HCT116 (cell line): ENCODE results near the gene TSPAN14. TPM values are rescaled to one million over a fixed set of nuclear protein-coding genes. Genes with fewer than 3 reads are reported as not detected.

ENCODE experiments used
- ATAC-seq: fragments of 200-7000 bp; cut with Tn5 transposase; 2 replicates; pipeline ENCODE4 v1.9.1; 2020; ENCODE audit warnings: mild to moderate bottlenecking, moderate library complexity
- BruUV-seq: library from RNA; stranded (reverse); fragments of 400-500 nt; replicated peaks from 2 replicates; lab custom pipeline; 2021; lab: Mats Ljungman, UMichigan
- CTCF ChIA-PET: fragments of 300-600 bp; sonication (Branson Sonifier 250); formaldehyde crosslinking; loops from one replicate; lab custom pipeline; 2021; ENCODE audit warnings: antibody characterized with exemption; lab: Charles Lee
- POLR2A ChIA-PET: fragments of 300-600, 350-600 bp; sonication (Branson Sonifier 250); formaldehyde crosslinking; loops from one replicate; lab custom pipeline; 2021; ENCODE audit warnings: antibody characterized with exemption; lab: Charles Lee
- RAD21 ChIA-PET, 2 experiments: fragments of 300-600 bp; sonication (Branson Sonifier 250); formaldehyde crosslinking; loops; one replicate each; lab custom pipeline; 2023; ENCODE audit warnings: low total read pairs in 2 of 2; ENCODE audit not compliant: uncharacterized antibody in 2 of 2, unreplicated experiment in 2 of 2, low non-redundant PET in 1 of 2; lab: Charles Lee
- DNase-seq: peaks from one replicate; pipeline ENCODE4 v3.0.0-alpha.2; 2010; ENCODE audit warnings: low read depth, low spot score
- H2AFZ ChIP-seq: fragments of 200-600 bp; shearing (Covaris generic), sonication (generic); 2 replicates; pipeline ENCODE4 v1.6.1; 2017; ENCODE audit warnings: low read depth, mixed run types, mixed read lengths, antibody characterized with exemption, low read length; ENCODE audit not compliant: poor library complexity, severe bottlenecking
- H3K27ac ChIP-seq: 2 replicates; pipeline ENCODE4 v1.5.1; 2012; ENCODE audit warnings: low read depth, low read length
- H3K27me3 ChIP-seq: fragments of 200-600 bp; sonication (generic); 2 replicates; pipeline ENCODE4 v1.6.1; 2016; ENCODE audit warnings: mixed run types, low read length, mixed read lengths; ENCODE audit not compliant: insufficient read depth
- H3K36me3 ChIP-seq, 2 experiments: fragments of 200-500 bp in 1 of 2; fragments of 200-600 bp in 1 of 2; sonication (Bioruptor generic) in 1 of 2; sonication (generic) in 1 of 2; 2 replicates each; pipeline versions ENCODE4 v1.5.1 to v1.6.1; 2014 to 2016; ENCODE audit warnings: low read length in 2 of 2, inconsistent platforms in 1 of 2, mixed read lengths in 1 of 2, mixed run types in 1 of 2; ENCODE audit not compliant: insufficient read depth in 2 of 2, control insufficient read depth in 1 of 2
- H3K4me1 ChIP-seq, 2 experiments: fragments of 200-600 bp in 1 of 2; sonication (generic) in 1 of 2; 2 replicates each; pipeline versions ENCODE4 v1.5.1 to v1.6.1; 2012 to 2017; ENCODE audit warnings: low read length in 2 of 2, inconsistent platforms in 1 of 2, mild to moderate bottlenecking in 1 of 2, mixed read lengths in 1 of 2, mixed run types in 1 of 2, moderate library complexity in 1 of 2; ENCODE audit not compliant: insufficient read depth in 2 of 2, control insufficient read depth in 1 of 2
- H3K4me2 ChIP-seq: fragments of 200-600 bp; sonication (generic); 2 replicates; pipeline ENCODE4 v1.6.1; 2017; ENCODE audit warnings: mixed run types, low read length, mixed read lengths
- H3K4me3 ChIP-seq, 2 experiments: fragments of 200-600 bp in 1 of 2; sonication (generic) in 1 of 2; replicated peaks in 1 of 2; 2 replicates each; pipeline ENCODE4 v1.5.1; 2011 to 2016; ENCODE audit warnings: low read length in 2 of 2, control low read depth in 1 of 2, low read depth in 1 of 2, mild to moderate bottlenecking in 1 of 2, mixed read lengths in 1 of 2, mixed run types in 1 of 2
- H3K79me2 ChIP-seq: fragments of 200-600 bp; sonication (generic); 2 replicates; pipeline ENCODE4 v1.6.1; 2017; ENCODE audit warnings: mild to moderate bottlenecking, mixed run types, low read length, moderate library complexity, mixed read lengths; ENCODE audit not compliant: insufficient read depth
- H3K9ac ChIP-seq: fragments of 200-600 bp; sonication (generic); 2 replicates; pipeline ENCODE4 v1.6.1; 2016; ENCODE audit warnings: low read length, mixed read lengths
- H3K9me2 ChIP-seq: fragments of 200-600 bp; sonication (generic), shearing (Covaris generic); 2 replicates; pipeline ENCODE4 v1.6.1; 2017; ENCODE audit warnings: mixed run types, mild to moderate bottlenecking, moderate library complexity; ENCODE audit not compliant: insufficient read depth
- H3K9me3 ChIP-seq, 2 experiments: fragments of 200-500 bp in 1 of 2; fragments of 200-600 bp in 1 of 2; sonication (Bioruptor generic) in 1 of 2; sonication (generic) in 1 of 2; 2 replicates each; pipeline ENCODE4 v1.6.1; 2014 to 2017; ENCODE audit warnings: low read length in 2 of 2, mixed read lengths in 2 of 2, inconsistent platforms in 1 of 2, low read depth in 1 of 2, mild to moderate bottlenecking in 1 of 2, mixed run types in 1 of 2, moderate library complexity in 1 of 2; ENCODE audit not compliant: control insufficient read depth in 1 of 2, insufficient read depth in 1 of 2
- H4K20me1 ChIP-seq: fragments of 200-600 bp; sonication (generic), shearing (Covaris generic); 2 replicates; pipeline ENCODE4 v1.6.1; 2017; ENCODE audit warnings: mixed run types, mild to moderate bottlenecking, moderate library complexity; ENCODE audit not compliant: insufficient read depth
- ELF1 ChIP-seq: IDR thresholded peaks from 2 replicates; pipeline ENCODE4 v1.6.1; 2012; ENCODE audit warnings: low read depth, borderline replicate concordance
- POLR2AphosphoS5 ChIP-seq: IDR thresholded peaks from 2 replicates; pipeline ENCODE4 v1.6.1; 2011; ENCODE audit warnings: mild to moderate bottlenecking, low read depth, low read length, moderate library complexity
- SP1 ChIP-seq: IDR thresholded peaks from 2 replicates; pipeline ENCODE4 v1.6.1; 2012; ENCODE audit warnings: low read depth
- YY1 ChIP-seq: IDR thresholded peaks from 2 replicates; pipeline ENCODE4 v1.6.1; 2011; ENCODE audit warnings: low read length, low read depth, moderate library complexity, mild to moderate bottlenecking; ENCODE audit not compliant: insufficient replicate concordance; ENCODE audit errors: extremely low read depth
- ZNF274 ChIP-seq: fragments of 200-500 bp; sonication (Bioruptor generic); IDR thresholded peaks from 2 replicates; pipeline ENCODE4 v1.6.1; 2014; ENCODE audit warnings: mild to moderate bottlenecking, low read depth, low read length, inconsistent platforms
- intact Hi-C: fragments of 100-400 bp; cut with micrococcal nuclease; formaldehyde crosslinking; loops from 2 replicates; pipeline ENCODE4 v1.10.0; 2022
- total RNA-seq: library from RNA; stranded (reverse); gene quantifications from one replicate; pipeline ENCODE4 v1.2.1, GENCODE V29; 2021; ENCODE audit not compliant: unreplicated experiment
- TF ChIP-seq, protein P1 (sequence below): IDR thresholded peaks from 2 replicates; pipeline ENCODE4 v1.6.1; 2011; ENCODE audit warnings: mild to moderate bottlenecking, low read length, moderate library complexity; ENCODE audit not compliant: insufficient replicate concordance; ENCODE audit errors: extremely low read depth
- TF ChIP-seq, protein P2 (sequence below): IDR thresholded peaks from 2 replicates; pipeline ENCODE4 v1.6.1; 2012
- TF ChIP-seq, protein P3 (sequence below): IDR thresholded peaks from 2 replicates; pipeline ENCODE4 v1.6.1; 2012; ENCODE audit warnings: low read depth

TSPAN14 gene
- total RNA-seq, 1 experiment from 2014 or later, result 86.8 TPM

DNA sequence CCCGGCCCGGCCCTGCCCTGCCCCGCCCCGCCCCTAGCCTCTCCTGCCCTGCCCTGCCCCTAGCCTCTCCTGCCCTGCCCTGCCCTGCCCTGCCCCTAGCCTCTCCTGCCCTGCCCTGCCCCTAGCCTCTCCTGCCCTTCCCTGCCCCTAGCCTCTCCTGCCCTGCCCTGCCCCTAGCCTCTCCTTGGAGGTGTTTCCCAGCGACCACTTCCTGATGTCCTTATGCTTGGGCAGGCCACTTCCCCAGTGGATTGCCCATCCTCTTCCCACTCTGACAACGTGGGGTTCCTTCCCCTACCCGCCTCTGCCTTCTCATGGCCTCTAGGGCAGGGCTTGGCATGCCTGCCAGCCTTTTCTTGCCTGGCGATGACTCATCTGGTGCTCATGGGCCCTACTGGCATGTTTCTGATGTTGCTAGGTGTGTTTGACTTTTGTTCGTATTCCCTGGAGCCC, 24.6 kb upstream of the TSPAN14 start (continued):
- TF ChIP-seq, protein P1, sequence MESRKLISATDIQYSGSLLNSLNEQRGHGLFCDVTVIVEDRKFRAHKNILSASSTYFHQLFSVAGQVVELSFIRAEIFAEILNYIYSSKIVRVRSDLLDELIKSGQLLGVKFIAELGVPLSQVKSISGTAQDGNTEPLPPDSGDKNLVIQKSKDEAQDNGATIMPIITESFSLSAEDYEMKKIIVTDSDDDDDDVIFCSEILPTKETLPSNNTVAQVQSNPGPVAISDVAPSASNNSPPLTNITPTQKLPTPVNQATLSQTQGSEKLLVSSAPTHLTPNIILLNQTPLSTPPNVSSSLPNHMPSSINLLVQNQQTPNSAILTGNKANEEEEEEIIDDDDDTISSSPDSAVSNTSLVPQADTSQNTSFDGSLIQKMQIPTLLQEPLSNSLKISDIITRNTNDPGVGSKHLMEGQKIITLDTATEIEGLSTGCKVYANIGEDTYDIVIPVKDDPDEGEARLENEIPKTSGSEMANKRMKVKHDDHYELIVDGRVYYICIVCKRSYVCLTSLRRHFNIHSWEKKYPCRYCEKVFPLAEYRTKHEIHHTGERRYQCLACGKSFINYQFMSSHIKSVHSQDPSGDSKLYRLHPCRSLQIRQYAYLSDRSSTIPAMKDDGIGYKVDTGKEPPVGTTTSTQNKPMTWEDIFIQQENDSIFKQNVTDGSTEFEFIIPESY, result no peak
- no peak for TF ChIP-seq ELF1
- peak; percentile 79 for TF ChIP-seq SP1
- TF ChIP-seq, protein P2, sequence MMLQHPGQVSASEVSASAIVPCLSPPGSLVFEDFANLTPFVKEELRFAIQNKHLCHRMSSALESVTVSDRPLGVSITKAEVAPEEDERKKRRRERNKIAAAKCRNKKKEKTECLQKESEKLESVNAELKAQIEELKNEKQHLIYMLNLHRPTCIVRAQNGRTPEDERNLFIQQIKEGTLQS, result no peak

DNA sequence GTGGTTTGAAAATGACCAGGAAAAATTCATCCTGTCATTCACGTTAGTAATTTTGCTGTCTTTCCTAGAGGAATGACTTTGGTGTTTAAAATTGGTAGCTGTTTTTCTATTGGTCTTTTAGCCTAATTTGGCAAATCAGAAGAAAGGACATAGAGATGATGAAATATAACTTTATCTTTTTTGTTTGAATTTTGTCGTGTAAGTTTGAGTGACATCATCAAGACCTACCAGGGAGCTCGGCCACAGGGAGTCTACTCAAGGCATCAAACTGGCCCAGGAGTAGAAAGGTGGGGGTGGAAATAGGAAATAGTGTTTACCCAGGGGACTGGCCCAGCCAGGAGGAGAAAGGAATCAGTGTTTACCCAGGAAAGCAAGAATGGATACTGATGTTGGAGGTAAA, 21.0 kb upstream of the TSPAN14 start:
- Histone ChIP-seq H3K9ac (no peak overlapping the region), H3K27me3 (no peaks in the 10 kb centered on the region), H3K36me3 (no peaks in the 10 kb centered on the region), H3K4me3 (no peak overlapping the region), H3K27ac (no peak overlapping the region), H2AFZ (no peak overlapping the region), H4K20me1 (no peaks in the 10 kb centered on the region), H3K9me3 (no peaks in the 10 kb centered on the region), H3K4me2 (no peak overlapping the region), H3K4me1 (peaks cover 7 to 22% of the 10 kb centered on the region in 2 experiments; a peak in 3 of 4 replicates), H3K79me2 (no peaks in the 10 kb centered on the region), H3K9me2 (no peaks in the 10 kb centered on the region)
- no peak for ATAC-seq
- no peak for TF ChIP-seq POLR2AphosphoS5
- TF ChIP-seq YY1, result no peak
- TF ChIP-seq, protein P3, sequence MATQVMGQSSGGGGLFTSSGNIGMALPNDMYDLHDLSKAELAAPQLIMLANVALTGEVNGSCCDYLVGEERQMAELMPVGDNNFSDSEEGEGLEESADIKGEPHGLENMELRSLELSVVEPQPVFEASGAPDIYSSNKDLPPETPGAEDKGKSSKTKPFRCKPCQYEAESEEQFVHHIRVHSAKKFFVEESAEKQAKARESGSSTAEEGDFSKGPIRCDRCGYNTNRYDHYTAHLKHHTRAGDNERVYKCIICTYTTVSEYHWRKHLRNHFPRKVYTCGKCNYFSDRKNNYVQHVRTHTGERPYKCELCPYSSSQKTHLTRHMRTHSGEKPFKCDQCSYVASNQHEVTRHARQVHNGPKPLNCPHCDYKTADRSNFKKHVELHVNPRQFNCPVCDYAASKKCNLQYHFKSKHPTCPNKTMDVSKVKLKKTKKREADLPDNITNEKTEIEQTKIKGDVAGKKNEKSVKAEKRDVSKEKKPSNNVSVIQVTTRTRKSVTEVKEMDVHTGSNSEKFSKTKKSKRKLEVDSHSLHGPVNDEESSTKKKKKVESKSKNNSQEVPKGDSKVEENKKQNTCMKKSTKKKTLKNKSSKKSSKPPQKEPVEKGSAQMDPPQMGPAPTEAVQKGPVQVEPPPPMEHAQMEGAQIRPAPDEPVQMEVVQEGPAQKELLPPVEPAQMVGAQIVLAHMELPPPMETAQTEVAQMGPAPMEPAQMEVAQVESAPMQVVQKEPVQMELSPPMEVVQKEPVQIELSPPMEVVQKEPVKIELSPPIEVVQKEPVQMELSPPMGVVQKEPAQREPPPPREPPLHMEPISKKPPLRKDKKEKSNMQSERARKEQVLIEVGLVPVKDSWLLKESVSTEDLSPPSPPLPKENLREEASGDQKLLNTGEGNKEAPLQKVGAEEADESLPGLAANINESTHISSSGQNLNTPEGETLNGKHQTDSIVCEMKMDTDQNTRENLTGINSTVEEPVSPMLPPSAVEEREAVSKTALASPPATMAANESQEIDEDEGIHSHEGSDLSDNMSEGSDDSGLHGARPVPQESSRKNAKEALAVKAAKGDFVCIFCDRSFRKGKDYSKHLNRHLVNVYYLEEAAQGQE, result no peak
- no peak for TF ChIP-seq ZNF274
- ChIA-PET POLR2A (no interaction called here), CTCF (no interaction called here), RAD21 (interaction anchor here in 1 of 2 experiments (0.8 kb wide), 1 partner anchor 73 kb away, joined by 3 read pairs; no protein-coding TSS in a partner anchor)
- BruUV-seq, result no TSS peak
- DNase-seq, result no peak
- intact Hi-C loops, result no loop called here
